GM18507 (cell line): ENCODE measurements around the gene BTN2A1.
A peak's percentile ranks its signal among the peaks of the same experiment; 100 is the strongest.
"Not testable (repeated sequence)": the region's sequence is repeated elsewhere in the genome, so short reads cannot be mapped to it uniquely, and the experiment has no call there.

Experiments used
- DNase-seq: peaks from one replicate; pipeline ENCODE4 v3.0.0; 2011; ENCODE audit warnings: low read depth; ENCODE audit not compliant: insufficient read length; ENCODE audit errors: extremely low spot score
- FAIRE-seq: peaks from 2 replicates; lab custom pipeline; 2011; peaks lifted over from hg19 to GRCh38; lab: Jason Lieb, UNC

BTN2A1 gene

GRCh38 chr6:26457806-26458688 is at the start of gene BTN2A1:
Gene BTN2A1, plus strand, starts transcription at chr6:26457955. Its CDS starts 682 bp downstream, at chr6:26458637.
- FAIRE-seq, result peak; percentile 96
- peak; percentile 62 for DNase-seq

GRCh38 chr6:26408828-26409730 is 48.7 kb upstream of the BTN2A1 start:
- no peak for FAIRE-seq
- no peak for DNase-seq

- no peak for FAIRE-seq
- DNase-seq, result no peak
These were observed 46.0 kb upstream of the BTN2A1 start for GRCh38 chr6:26411751-26412150.

GRCh38 chr6:26412228-26412627 is 45.5 kb upstream of the BTN2A1 start:
- DNase-seq, result no peak

GRCh38 chr6:26412954-26413353 is 44.8 kb upstream of the BTN2A1 start:
- DNase-seq (no peak), FAIRE-seq (no peak)

More at GRCh38 chr6:26412228-26412627, 45.5 kb upstream of the BTN2A1 start:
- no peak for FAIRE-seq

DNA sequence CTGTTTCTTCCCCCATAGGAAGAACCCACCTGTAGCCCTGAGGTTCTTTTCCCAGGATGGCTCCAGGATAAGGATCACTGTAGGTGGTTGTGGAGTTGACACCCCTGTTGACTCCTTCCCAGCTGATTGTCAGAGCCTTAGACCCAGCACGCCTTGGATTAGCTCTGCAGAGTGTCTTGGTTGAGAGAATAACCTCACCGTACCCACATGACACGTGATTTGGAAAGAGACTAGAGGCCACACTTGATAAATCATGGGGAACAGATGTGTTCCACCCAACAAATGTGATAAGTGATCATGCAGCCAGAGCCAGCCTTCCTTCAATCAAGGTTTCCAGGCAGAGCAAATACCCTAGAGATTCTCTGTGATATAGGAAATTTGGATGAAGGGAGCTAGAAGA is 43.5 kb upstream of the BTN2A1 start:
- DNase-seq (no peak), FAIRE-seq (no peak)

GRCh38 chr6:26415036-26415614 is 42.6 kb upstream of the BTN2A1 start:
- FAIRE-seq, result no peak
- no peak for DNase-seq

GRCh38 chr6:26415791-26416190 is 42.0 kb upstream of the BTN2A1 start:
- FAIRE-seq, result no peak
- no peak for DNase-seq

- no peak for DNase-seq
- FAIRE-seq, result no peak
These were observed 41.5 kb upstream of the BTN2A1 start for GRCh38 chr6:26416288-26416687.

DNA sequence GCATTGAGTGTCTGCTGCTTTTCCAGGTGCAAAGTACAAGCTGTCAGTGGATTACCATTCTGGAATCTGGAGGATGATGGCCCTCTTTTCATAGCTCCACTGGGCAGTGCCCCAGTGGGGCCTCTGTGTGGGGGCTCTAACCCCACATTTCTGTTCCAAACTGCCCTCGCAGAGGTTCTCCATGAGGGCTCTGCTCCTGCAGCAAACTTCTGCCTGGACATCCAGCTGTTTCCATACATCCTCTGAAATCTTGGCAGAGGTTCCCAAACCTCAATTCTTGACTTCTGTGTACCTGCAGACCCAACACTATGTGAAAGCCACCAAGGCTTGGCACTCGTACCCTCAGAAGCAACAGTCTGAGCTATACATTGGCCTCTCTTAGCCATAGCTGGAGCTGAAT is 39.7 kb upstream of the BTN2A1 start:
- not testable (repeated sequence) for FAIRE-seq, DNase-seq

DNA sequence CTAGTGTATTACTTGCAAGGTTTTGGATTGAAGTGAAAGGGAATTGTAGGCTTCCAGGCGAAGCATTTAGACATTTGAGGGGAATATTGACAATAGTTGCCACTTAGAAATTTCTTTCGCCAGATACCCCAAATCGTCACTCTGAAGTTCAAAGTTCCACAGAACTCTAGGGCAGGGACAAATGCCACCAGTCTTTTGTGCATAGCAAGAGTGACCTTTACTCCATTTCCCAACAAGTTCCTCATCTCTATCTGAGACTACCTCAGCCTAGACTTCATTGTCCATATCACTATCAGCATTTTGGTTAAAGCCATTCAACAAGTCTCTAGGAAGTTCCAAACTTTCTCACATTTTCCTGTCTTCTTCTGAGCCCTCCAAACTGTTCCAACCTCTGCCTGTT is 39.0 kb upstream of the BTN2A1 start:
- FAIRE-seq, DNase-seq: not testable (repeated sequence)

DNA sequence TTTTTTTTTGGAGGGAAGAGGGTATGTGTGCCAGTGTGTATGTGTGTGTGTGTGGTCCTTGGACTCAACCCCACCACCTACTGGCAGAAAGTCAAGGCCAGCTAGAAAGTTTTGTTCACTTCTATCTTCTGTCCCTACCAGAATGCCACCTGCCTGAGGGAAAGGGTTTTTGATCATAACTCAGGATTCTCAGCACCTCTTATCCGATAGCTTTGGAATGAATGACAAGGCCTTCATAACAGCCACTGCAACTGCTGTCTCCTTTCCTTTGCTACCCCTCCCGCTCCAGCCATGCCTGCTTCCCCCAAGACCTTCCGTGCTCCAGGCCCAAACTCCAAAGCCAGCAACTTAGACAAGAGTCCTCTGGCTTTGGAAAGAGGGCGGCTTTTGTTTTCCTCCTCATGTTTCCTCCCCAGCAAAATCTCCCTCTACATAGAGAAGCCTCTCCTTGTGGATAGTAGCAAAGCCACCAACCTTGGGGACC is 37.0 kb upstream of the BTN2A1 start:
- no peak for DNase-seq
- peak; percentile 53 for FAIRE-seq

GRCh38 chr6:26421259-26422144 is 36.3 kb upstream of the BTN2A1 start:
- DNase-seq, result peak; percentile 68
- peak; percentile 90 for FAIRE-seq

DNA sequence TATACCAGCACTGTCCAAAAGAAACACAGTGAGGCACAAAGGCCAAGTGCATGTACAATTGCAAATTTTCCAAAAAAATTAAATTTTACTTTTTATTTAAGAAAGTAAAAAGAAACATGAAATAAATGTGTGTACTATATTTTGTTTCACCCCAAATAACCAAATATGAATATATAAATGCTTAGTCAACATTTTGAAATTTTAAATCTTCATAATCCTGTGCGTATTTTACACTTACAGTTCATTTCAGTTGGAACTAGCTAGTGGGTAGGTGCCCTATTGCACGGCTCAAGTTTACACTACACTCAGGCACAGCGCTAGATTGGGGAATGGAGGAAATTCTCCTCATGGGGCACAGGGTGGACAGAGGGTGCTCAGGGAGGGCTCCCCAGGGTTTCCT is 35.4 kb upstream of the BTN2A1 start:
- FAIRE-seq, result no peak
- no peak for DNase-seq

- DNase-seq (no peak), FAIRE-seq (no peak)
These were observed 30.9 kb upstream of the BTN2A1 start for GRCh38 chr6:26426691-26427450.

- no peak for DNase-seq
- no peak for FAIRE-seq
These were observed 30.3 kb upstream of the BTN2A1 start for GRCh38 chr6:26427451-26427809.

- FAIRE-seq (no peak), DNase-seq (no peak)
These were observed 29.5 kb upstream of the BTN2A1 start for GRCh38 chr6:26428206-26428605.

DNA sequence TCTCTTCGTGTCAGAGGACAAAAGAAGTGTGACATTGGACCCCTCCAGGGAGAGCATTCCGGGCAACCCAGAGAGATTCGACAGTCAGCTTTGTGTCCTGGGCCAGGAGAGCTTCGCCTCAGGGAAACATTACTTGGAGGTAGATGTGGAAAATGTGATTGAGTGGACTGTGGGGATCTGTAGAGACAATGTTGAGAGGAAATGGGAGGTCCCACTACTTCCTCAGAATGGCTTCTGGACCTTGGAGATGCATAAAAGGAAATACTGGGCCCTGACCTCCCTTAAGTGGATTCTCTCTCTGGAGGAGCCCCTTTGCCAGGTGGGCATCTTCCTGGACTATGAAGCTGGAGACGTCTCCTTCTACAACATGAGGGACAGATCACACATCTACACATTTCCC is 27.0 kb upstream of the BTN2A1 start:
- DNase-seq, result no peak
- FAIRE-seq, result no peak
